SIG-M5 (cell line): ENCODE measurements around the gene SPG11.
"Not testable (repeated sequence)": the region's sequence is repeated elsewhere in the genome, so short reads cannot be mapped to it uniquely, and the experiment has no call there.

Experiments used
- DNase-seq: peaks from one replicate; lab custom pipeline; 2025; lab: John Stamatoyannopoulos, UW

Gene SPG11

GRCh38 chr15:44554934-44555723 is 108.3 kb downstream of the SPG11 start:
- no peak for DNase-seq

- DNase-seq, result no peak
Observed at GRCh38 chr15:44550734-44551133, 112.7 kb downstream of the SPG11 start.

- no peak for DNase-seq
Observed at GRCh38 chr15:44550256-44550655, 113.2 kb downstream of the SPG11 start.

- DNase-seq, result not testable (repeated sequence)
Observed at GRCh38 chr15:44549152-44549551, 114.3 kb downstream of the SPG11 start.

GRCh38 chr15:44545913-44546802 is 117.3 kb downstream of the SPG11 start:
- no peak for DNase-seq

GRCh38 chr15:44544745-44545144 is 118.7 kb downstream of the SPG11 start:
- not testable (repeated sequence) for DNase-seq

- DNase-seq, result no peak
Observed at GRCh38 chr15:44542596-44542995, 120.9 kb downstream of the SPG11 start.

- no peak for DNase-seq
Observed at GRCh38 chr15:44541282-44541958, 122.0 kb downstream of the SPG11 start.

GRCh38 chr15:44537735-44538240 is 125.7 kb downstream of the SPG11 start:
- DNase-seq, result no peak

GRCh38 chr15:44536962-44537734 is 126.3 kb downstream of the SPG11 start, which contains the start of gene EIF3J:
EIF3J (plus strand) TSS chr15:44537147; CDS start chr15:44537195, 48 bp downstream.
- peak; percentile 64 for DNase-seq

- DNase-seq, result no peak
Observed at GRCh38 chr15:44536302-44536961, 127.0 kb downstream of the SPG11 start.

- DNase-seq, result no peak
Observed at GRCh38 chr15:44535523-44536301, 127.8 kb downstream of the SPG11 start.

GRCh38 chr15:44535092-44535491 is 128.4 kb downstream of the SPG11 start:
- DNase-seq, result no peak

- no peak for DNase-seq
Observed at GRCh38 chr15:44532689-44533088, 130.8 kb downstream of the SPG11 start.

GRCh38 chr15:44532275-44532674 is 131.2 kb downstream of the SPG11 start:
- DNase-seq, result not testable (repeated sequence)

GRCh38 chr15:44530653-44531052 is 132.8 kb downstream of the SPG11 start:
- DNase-seq, result no peak

GRCh38 chr15:44529864-44530604 is 133.4 kb downstream of the SPG11 start:
- no peak for DNase-seq

- DNase-seq, result no peak
Observed at GRCh38 chr15:44527241-44527640, 136.2 kb downstream of the SPG11 start.

GRCh38 chr15:44525018-44525417 is 138.4 kb downstream of the SPG11 start:
- DNase-seq, result no peak
